ENCODE results near the gene CREBZF. TPM values are rescaled to one million over a fixed set of nuclear protein-coding genes. Genes with fewer than 3 reads are reported as not detected.

The CREBZF gene
- 18.5 and 26.9 TPM in 2 replicates for total RNA-seq

GRCh38 chr11:85664615-85665481 is at the start of gene CREBZF:
TSS of gene CREBZF (minus strand) at chr11:85665129. CDS start at chr11:85664875, 254 bp downstream.

GRCh38 chr11:85685820-85686459 is 21.0 kb upstream of the CREBZF start, which contains the start of gene CCDC89:
TSS of gene CCDC89 (minus strand) at chr11:85686195. CDS start at chr11:85686130, 65 bp downstream.

GRCh38 chr11:85647604-85648299 is 17.2 kb downstream of the CREBZF start, which contains the start of gene TMEM126A:
TSS of gene TMEM126A (plus strand) at chr11:85647967. CDS start at chr11:85650256, 2,289 bp downstream.

GRCh38 chr11:85627998-85628770 is 36.7 kb downstream of the CREBZF start, which contains the start of gene TMEM126B:
TSS of gene TMEM126B (plus strand) at chr11:85628593. CDS start at chr11:85628608, 15 bp downstream.

GRCh38 chr11:85627332-85627997 is 37.5 kb downstream of the CREBZF start, which contains the start of gene DLG2:
TSS of gene DLG2 (minus strand) at chr11:85627344.

Other genes starting within 250 kb of the CREBZF start
- gene DLG2, start 37.8 kb downstream of the CREBZF start, total RNA-seq, result 0.26 and 1.6 TPM in 2 replicates
- 38.3 and 58.6 TPM in 2 replicates for gene TMEM126B, start 36.5 kb downstream of the CREBZF start, total RNA-seq
- 18.8 and 42.4 TPM in 2 replicates for gene TMEM126A, start 17.2 kb downstream of the CREBZF start, total RNA-seq
- gene CCDC89, start 21.1 kb upstream of the CREBZF start, total RNA-seq, result 2.7 and 2.8 TPM in 2 replicates
- gene SYTL2, start 146.0 kb upstream of the CREBZF start, total RNA-seq, result 11.0 and 18.5 TPM in 2 replicates
- not detected in 2 replicates for gene CCDC83, start 190.3 kb upstream of the CREBZF start, total RNA-seq

Data from epithelial cell of alveolus of lung (primary cell).